Kidney (tissue), 14 donors: ENCODE data around the gene RBBP8. TPM values are rescaled to one million over a fixed set of nuclear protein-coding genes. Genes with fewer than 3 reads are reported as not detected.
A peak's percentile ranks its signal among the peaks of the same experiment; 100 is the strongest.

Source experiments
- DNase-seq, 5 donors: peaks; one replicate each; pipeline ENCODE4 v3.0.0-alpha.2; 2013 to 2020
- FAIRE-seq: peaks from 2 replicates; lab custom pipeline; 2012; peaks lifted over from hg19 to GRCh38; lab: Jason Lieb, UNC
- H3K27ac ChIP-seq, 2 donors: one replicate each; pipeline ENCODE4 v1.7.0; 2013; ENCODE audit warnings: low read depth in 2 of 2, low read length in 2 of 2, inconsistent platforms in 1 of 2
- H3K27me3 ChIP-seq: one replicate; pipeline ENCODE4 v1.7.1; 2013; ENCODE audit warnings: low read length, inconsistent platforms; ENCODE audit not compliant: control insufficient read depth, insufficient read depth
- H3K36me3 ChIP-seq, 3 donors: one replicate each; pipeline versions ENCODE4 v1.7.0 to v1.7.1; 2013; ENCODE audit warnings: low read length in 3 of 3, control low read depth in 1 of 3, inconsistent platforms in 1 of 3; ENCODE audit not compliant: insufficient read depth in 3 of 3, control insufficient read depth in 2 of 3
- H3K4me1 ChIP-seq, 3 donors: one replicate each; pipeline versions ENCODE4 v1.7.0 to v1.7.1; 2013; ENCODE audit warnings: low read length in 3 of 3, inconsistent platforms in 1 of 3, low read depth in 1 of 3; ENCODE audit not compliant: control insufficient read depth in 2 of 3, insufficient read depth in 2 of 3
- H3K4me3 ChIP-seq, 3 donors: one replicate each; pipeline versions ENCODE4 v1.7.0 to v1.8.1; 2013; ENCODE audit warnings: low read length in 3 of 3, control low read depth in 1 of 3, inconsistent platforms in 1 of 3
- H3K9ac ChIP-seq, 3 donors: one replicate each; pipeline versions ENCODE4 v1.7.0 to v1.7.1; 2013; ENCODE audit warnings: low read length in 3 of 3, control low read depth in 1 of 3, inconsistent platforms in 1 of 3
- H3K9me3 ChIP-seq, 3 donors: one replicate each; pipeline versions ENCODE4 v1.7.0 to v1.7.1; 2013; ENCODE audit warnings: low read length in 3 of 3, control low read depth in 1 of 3, inconsistent platforms in 1 of 3; ENCODE audit not compliant: control insufficient read depth in 2 of 3, insufficient read depth in 1 of 3
- CTCF ChIP-seq: IDR thresholded peaks from 3 replicates; pipeline ENCODE4 v1.5.1; 2012; ENCODE audit warnings: mild to moderate bottlenecking, moderate library complexity, borderline replicate concordance; ENCODE audit not compliant: insufficient read depth; ENCODE audit errors: extremely low read depth
- intact Hi-C: fragments of 100-400 bp; cut with DNase I; formaldehyde crosslinking; loops from one replicate; pipeline ENCODE4 v1.11.1; 2022
- polyA plus RNA-seq: library from polyadenylated mRNA; stranded (reverse); fragments of 350-450 nt; fragmentation: Illumina TruSeq; extraction: RNeasy Lipid Tissue Mini Kit (QIAGEN cat#74804); gene quantifications from one replicate; pipeline ENCODE4 v1.2.3, GENCODE V29; 2014; ENCODE audit warnings: low read depth, low replicate concordance; ENCODE audit not compliant: insufficient read depth
- total RNA-seq: library from RNA; stranded (reverse); fragmentation: NEBNext Ultra II Directional; extraction: Animal tissue kit (Norgen Biotek cat#: 25700); gene quantifications from one replicate; pipeline ENCODE4 v1.2.1, GENCODE V29; 2021
- donor health status: control.
- donor health status: control.
- donor health status: control.
- donor health status: control.
- donor health status: control.
- donor health status: DM: yes; HTN: yes; CAD: no.
- donor health status: Normal renal cell carcinoma (clear cell type).

RBBP8 gene
- total and polyA plus RNA-seq, 2 donors from 2014 or later = 45.8 to 166 TPM

DNA sequence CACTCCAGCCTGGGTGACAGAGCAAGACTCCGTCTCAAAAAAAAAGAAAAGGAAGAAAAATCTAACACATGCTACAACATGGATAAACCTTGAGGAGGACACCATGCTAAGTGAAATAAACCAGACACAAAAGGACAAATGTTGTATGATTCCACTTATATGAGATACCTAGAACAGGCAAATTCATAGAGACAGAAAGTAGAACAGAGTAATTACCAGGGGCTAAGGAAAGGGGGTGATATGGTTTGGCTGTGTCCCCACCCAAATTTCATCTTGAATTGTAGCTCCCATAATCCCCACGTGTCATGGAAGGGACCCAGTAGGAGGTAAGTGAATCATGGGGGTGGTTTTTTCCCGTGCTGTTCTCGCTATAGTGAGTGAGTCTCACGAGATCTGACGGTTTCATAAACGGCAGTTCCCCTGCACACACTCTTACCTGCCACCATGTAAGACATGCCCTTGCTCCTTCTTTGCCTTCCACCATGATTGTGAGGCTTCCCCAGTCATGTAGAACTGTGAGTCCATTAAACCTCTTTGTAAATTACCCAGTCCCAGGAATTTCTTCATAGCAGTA, 110.8 kb downstream of the RBBP8 start:
- H3K4me1 ChIP-seq = no peaks in the 10 kb centered on the region
- no peak overlapping the region for H3K27ac ChIP-seq
- no peak overlapping the region for H3K9ac ChIP-seq
- no peaks in the 10 kb centered on the region for H3K27me3 ChIP-seq
- DNase-seq (no peak), FAIRE-seq (no peak)
- H3K9me3 ChIP-seq = peaks cover 0 to 1% (median 0%) of the 10 kb centered on the region in 3 donors
- H3K4me3 ChIP-seq = no peak overlapping the region
- no peak for TF ChIP-seq CTCF
- intact Hi-C loops = no loop called here
- no peaks in the 10 kb centered on the region for H3K36me3 ChIP-seq

- Histone ChIP-seq H3K27me3 (no peaks in the 10 kb centered on the region), H3K27ac (no peak overlapping the region), H3K4me1 (no peaks in the 10 kb centered on the region), H3K4me3 (no peak overlapping the region), H3K9ac (no peak overlapping the region), H3K9me3 (no peaks in the 10 kb centered on the region), H3K36me3 (no peaks in the 10 kb centered on the region)
- intact Hi-C loops = no loop called here
- no peak for TF ChIP-seq CTCF
- no peak for FAIRE-seq
- DNase-seq = no peak
Observed at GRCh38 chr18:23049698-23050373, 116.7 kb downstream of the RBBP8 start.

DNA sequence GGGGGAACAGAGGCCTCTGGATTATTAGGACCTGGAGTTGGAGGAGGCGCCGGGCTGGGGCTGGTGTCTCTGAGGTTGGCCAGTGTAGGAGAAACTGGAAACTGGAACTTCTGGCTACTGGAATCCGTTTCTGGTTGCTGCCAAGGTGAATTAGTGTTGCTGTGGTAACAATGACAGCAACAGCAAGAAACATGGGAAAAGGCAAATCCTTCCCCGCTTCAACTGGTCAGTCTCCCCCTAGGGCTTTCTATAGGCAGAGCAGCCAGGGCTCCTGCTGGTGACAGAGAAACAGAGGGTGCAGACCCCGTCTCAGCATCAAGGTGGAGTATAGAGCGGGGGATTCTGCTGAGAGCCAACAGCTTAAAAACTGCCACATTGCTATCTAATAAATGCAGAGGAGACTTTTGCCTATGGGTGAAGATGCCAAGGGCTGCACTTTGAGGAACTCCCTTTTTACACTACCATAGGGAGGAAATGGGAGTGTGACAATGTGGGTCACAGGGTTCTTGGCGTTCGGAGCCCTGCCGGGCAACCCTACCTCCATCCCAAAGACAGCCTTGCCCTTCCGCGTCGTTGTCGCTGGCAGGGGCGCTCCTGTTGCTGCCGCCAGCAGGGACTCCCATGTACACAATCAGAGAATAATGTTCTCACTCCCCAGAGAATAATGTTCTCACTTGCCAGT, 120.8 kb downstream of the RBBP8 start:
- intact Hi-C loops = no loop called here
- Histone ChIP-seq H3K27ac (no peak overlapping the region), H3K4me3 (no peak overlapping the region), H3K36me3 (no peaks in the 10 kb centered on the region), H3K4me1 (no peaks in the 10 kb centered on the region), H3K9me3 (no peaks in the 10 kb centered on the region), H3K27me3 (no peaks in the 10 kb centered on the region), H3K9ac (no peak overlapping the region)
- DNase-seq (peak in 4 of 5 donors; percentile 55 to 82 (median 76)), FAIRE-seq (no peak)
- TF ChIP-seq CTCF = no peak
